Omental fat pad (tissue), 4 donors: ENCODE measurements around the gene DCTN4. TPM values are rescaled to one million over a fixed set of nuclear protein-coding genes. Genes with fewer than 3 reads are reported as not detected.

Source experiments
- ATAC-seq: fragments of 150-250 bp; one replicate; pipeline ENCODE4 v1.9.1; 2016; ENCODE audit warnings: mild to moderate bottlenecking, moderate library complexity; ENCODE audit not compliant: low FRiP score
- DNase-seq: peaks from one replicate; pipeline ENCODE4 v3.0.0-alpha.2; 2019; ENCODE audit warnings: low spot score
- CTCF ChIP-seq, 3 donors: fragments of 450-650 bp; IDR thresholded peaks; one replicate each; pipeline ENCODE4 v1.5.1; 2016 to 2017; ENCODE audit warnings: antibody characterized with exemption in 3 of 3, mild to moderate bottlenecking in 3 of 3, moderate library complexity in 2 of 3
- total RNA-seq, 4 donors: library from RNA; depleted of rRNA; stranded (reverse); fragments of >200 nt; gene quantifications; one replicate each; pipeline ENCODE4 v1.1.0, GENCODE V29; 2016

DCTN4 gene
- total RNA-seq, 4 donors from 2014 or later: 52.2 to 84.9 (median 67.0) TPM

GRCh38 chr5:150778088-150778516 is 19.3 kb upstream of the DCTN4 start:
- ATAC-seq (no peak), DNase-seq (no peak)
- no peak for TF ChIP-seq CTCF (IDR thresholded peaks at IDR 0.05)

GRCh38 chr5:150777685-150778084 is 18.9 kb upstream of the DCTN4 start:
- DNase-seq: no peak
- no peak for ATAC-seq
- TF ChIP-seq CTCF (IDR thresholded peaks at IDR 0.05): no peak

GRCh38 chr5:150774145-150774544 is 15.3 kb upstream of the DCTN4 start:
- no peak for DNase-seq
- ATAC-seq: no peak
- no peak for TF ChIP-seq CTCF (IDR thresholded peaks at IDR 0.05)

GRCh38 chr5:150771034-150771795 is 12.4 kb upstream of the DCTN4 start:
- ATAC-seq (no peak), DNase-seq (no peak)

GRCh38 chr5:150766251-150766650 is 7.4 kb upstream of the DCTN4 start:
- ATAC-seq (no peak), DNase-seq (no peak)

More at GRCh38 chr5:150771034-150771795, 12.4 kb upstream of the DCTN4 start:
- no peak for TF ChIP-seq CTCF (IDR thresholded peaks at IDR 0.05)

GRCh38 chr5:150765799-150766169 is 7.0 kb upstream of the DCTN4 start:
- ATAC-seq (no peak), DNase-seq (no peak)
- no peak for TF ChIP-seq CTCF (IDR thresholded peaks at IDR 0.05)

More at GRCh38 chr5:150766251-150766650, 7.4 kb upstream of the DCTN4 start:
- TF ChIP-seq CTCF (IDR thresholded peaks at IDR 0.05): no peak
